Endodermal cell (in vitro differentiated cells): Measurements from ENCODE around the gene PREX1. TPM values are rescaled to one million over a fixed set of nuclear protein-coding genes. Genes with fewer than 3 reads are reported as not detected.
A peak's percentile ranks its signal among the peaks of the same experiment; 100 is the strongest.

Source experiments
- DNase-seq: peaks from one replicate; pipeline ENCODE4 v3.0.0-alpha.2; 2017
- H3K27ac ChIP-seq: 2 replicates; pipeline ENCODE4 v1.5.1; 2013; ENCODE audit warnings: mild to moderate bottlenecking, low read depth, low read length, moderate library complexity
- H3K27me3 ChIP-seq: 2 replicates; pipeline ENCODE4 v1.6.1; 2013; ENCODE audit warnings: mild to moderate bottlenecking, low read length, moderate library complexity; ENCODE audit not compliant: insufficient read depth, control insufficient read depth, poor library complexity, severe bottlenecking
- H3K36me3 ChIP-seq: 2 replicates; pipeline ENCODE4 v1.7.0; 2013; ENCODE audit warnings: mild to moderate bottlenecking, low read length, moderate library complexity; ENCODE audit not compliant: control insufficient read depth, insufficient read depth
- H3K4me1 ChIP-seq: one replicate; pipeline ENCODE4 v1.7.0; 2013; ENCODE audit warnings: low read length; ENCODE audit not compliant: control insufficient read depth, insufficient read depth
- H3K4me3 ChIP-seq: 2 replicates; pipeline ENCODE4 v1.5.1; 2013; ENCODE audit warnings: mild to moderate bottlenecking, low read length, moderate library complexity
- H3K9ac ChIP-seq: 2 replicates; pipeline ENCODE4 v1.6.1; 2013; ENCODE audit warnings: mild to moderate bottlenecking, low read length, moderate library complexity; ENCODE audit not compliant: poor library complexity, severe bottlenecking; ENCODE audit errors: extremely low read depth
- H3K9me3 ChIP-seq: 2 replicates; pipeline ENCODE4 v1.6.1; 2013; ENCODE audit warnings: mild to moderate bottlenecking, low read length, moderate library complexity; ENCODE audit not compliant: control insufficient read depth
- H3K27ac Mint-ChIP-seq: 2 replicates; pipeline ENCODE4 v1.8.0; 2020; ENCODE audit warnings: mixed read lengths
- H3K27me3 Mint-ChIP-seq: 2 replicates; pipeline ENCODE4 v1.8.0; 2021; ENCODE audit warnings: mild to moderate bottlenecking, mixed read lengths; ENCODE audit not compliant: insufficient read depth
- H3K36me3 Mint-ChIP-seq: 2 replicates; pipeline ENCODE4 v1.8.0; 2020; ENCODE audit warnings: low read depth, mixed read lengths
- H3K4me1 Mint-ChIP-seq: 2 replicates; pipeline ENCODE4 v1.8.0; 2020; ENCODE audit warnings: mixed read lengths
- H3K4me3 Mint-ChIP-seq: 2 replicates; pipeline ENCODE4 v1.8.0; 2020; ENCODE audit warnings: mild to moderate bottlenecking, moderate library complexity, mixed read lengths
- H3K9me3 Mint-ChIP-seq: 2 replicates; pipeline ENCODE4 v1.8.0; 2020; ENCODE audit warnings: mild to moderate bottlenecking, mixed read lengths
- CTCF ChIP-seq: fragments of 200-600 bp; sonication (generic); conservative IDR thresholded peaks from 2 replicates; pipeline ENCODE4 v1.5.0; 2021; ENCODE audit warnings: antibody characterized with exemption, mild to moderate bottlenecking
- WGBS, 2 experiments: methylation state at CpG; one replicate each; pipeline versions ENCODE4 v1.1.5 to v1.1.7; 2013; ENCODE audit warnings: missing lambda C conversion rate in 2 of 2, mixed read lengths in 1 of 2; ENCODE audit not compliant: insufficient coverage in 1 of 2, insufficient read length in 1 of 2; 5-methylcytosine and 5-hydroxymethylcytosine counted together
- total RNA-seq, 2 donors: library from RNA; stranded (reverse); fragmentation: NEBNext Ultra II Directional in 1 of 2; extraction: Animal tissue kit (Norgen Biotek cat#: 25700) in 1 of 2; gene quantifications; 2 replicates in 1 of 2; 3 replicates in 1 of 2; pipeline ENCODE4 v1.2.1, GENCODE V29; 2021

The PREX1 gene
- total RNA-seq, 2 donors from 2014 or later: 65.3 to 70.5 TPM

- no peak overlapping the region for H3K4me3 Mint-ChIP-seq
- peaks cover 19% of the 10 kb centered on the region for H3K4me1 ChIP-seq
- TF ChIP-seq CTCF: no peak
- WGBS, 2 experiments: 76 to 88% methylated on average over 3 to 5 of the region's 5 CpGs
- no peak for DNase-seq
- H3K9ac ChIP-seq: no peak overlapping the region
- H3K36me3 ChIP-seq: no peaks in the 10 kb centered on the region
- H3K9me3 ChIP-seq: no peaks in the 10 kb centered on the region
- no peaks in the 10 kb centered on the region for H3K27me3 ChIP-seq
- no peaks in the 10 kb centered on the region for H3K9me3 Mint-ChIP-seq
- H3K27ac ChIP-seq: peak overlapping the region; percentile 98
- no peaks in the 10 kb centered on the region for H3K36me3 Mint-ChIP-seq
- no peak overlapping the region for H3K27ac Mint-ChIP-seq
- H3K4me3 ChIP-seq: no peak overlapping the region
- H3K4me1 Mint-ChIP-seq: peaks cover 47% of the 10 kb centered on the region
- no peaks in the 10 kb centered on the region for H3K27me3 Mint-ChIP-seq
These were observed 32.9 kb downstream of the PREX1 start for GRCh38 chr20:48794816-48795457.

GRCh38 chr20:48794360-48794759 is 33.4 kb downstream of the PREX1 start:
- H3K36me3 ChIP-seq: no peaks in the 10 kb centered on the region
- H3K4me1 ChIP-seq: peaks cover 14% of the 10 kb centered on the region
- Mint-ChIP-seq H3K4me1 (peaks cover 45% of the 10 kb centered on the region), H3K9me3 (no peaks in the 10 kb centered on the region), H3K27me3 (no peaks in the 10 kb centered on the region), H3K36me3 (no peaks in the 10 kb centered on the region), H3K4me3 (no peak overlapping the region), H3K27ac (peak overlapping the region; percentile 53)
- WGBS, 2 experiments: 24 to 28% methylated on average over 2 to 5 of the region's 5 CpGs
- TF ChIP-seq CTCF: no peak
- no peaks in the 10 kb centered on the region for H3K27me3 ChIP-seq
- H3K9ac ChIP-seq: no peak overlapping the region
- H3K9me3 ChIP-seq: no peaks in the 10 kb centered on the region
- H3K27ac ChIP-seq: peak overlapping the region; percentile 98
- H3K4me3 ChIP-seq: no peak overlapping the region
- DNase-seq: peak; percentile 63

DNA sequence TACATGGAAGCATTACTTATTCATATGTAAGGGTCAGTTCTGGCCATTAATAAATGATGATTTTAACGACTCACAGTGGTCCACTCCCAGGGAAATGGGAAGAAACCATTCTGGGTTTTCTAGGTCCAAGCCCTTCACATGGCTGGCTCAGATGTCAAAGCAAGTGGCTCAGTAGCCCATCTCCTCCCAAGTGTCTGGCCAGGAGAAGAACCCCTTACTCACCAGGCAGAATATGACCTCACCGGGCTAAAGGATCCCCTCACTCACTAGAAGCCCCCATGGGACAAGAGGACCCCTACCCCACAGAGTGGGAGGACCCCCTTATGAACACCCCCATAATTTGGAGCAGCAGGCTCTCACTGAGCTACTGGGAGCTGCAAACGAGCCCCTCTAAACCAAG is 34.0 kb downstream of the PREX1 start:
- Histone ChIP-seq H3K36me3 (no peaks in the 10 kb centered on the region), H3K9me3 (no peaks in the 10 kb centered on the region), H3K27me3 (no peaks in the 10 kb centered on the region), H3K27ac (peak overlapping the region; percentile 98), H3K9ac (no peak overlapping the region), H3K4me3 (no peak overlapping the region), H3K4me1 (peaks cover 11% of the 10 kb centered on the region)
- Mint-ChIP-seq H3K4me1 (peaks cover 42% of the 10 kb centered on the region), H3K27ac (peak overlapping the region; percentile 53), H3K27me3 (no peaks in the 10 kb centered on the region), H3K4me3 (no peak overlapping the region), H3K36me3 (no peaks in the 10 kb centered on the region), H3K9me3 (no peaks in the 10 kb centered on the region)
- no peak for TF ChIP-seq CTCF
- 80 to 86% methylated on average over 3 of the region's 3 CpGs for WGBS, 2 experiments
- no peak for DNase-seq
